ENCODE measurements around the gene BMS1. TPM values are rescaled to one million over a fixed set of nuclear protein-coding genes. Genes with fewer than 3 reads are reported as not detected.
"Not testable (repeated sequence)": the region's sequence is repeated elsewhere in the genome, so short reads cannot be mapped to it uniquely, and the experiment has no call there.

BMS1 gene
- 17.7 and 21.2 TPM in 2 replicates for total RNA-seq

DNA sequence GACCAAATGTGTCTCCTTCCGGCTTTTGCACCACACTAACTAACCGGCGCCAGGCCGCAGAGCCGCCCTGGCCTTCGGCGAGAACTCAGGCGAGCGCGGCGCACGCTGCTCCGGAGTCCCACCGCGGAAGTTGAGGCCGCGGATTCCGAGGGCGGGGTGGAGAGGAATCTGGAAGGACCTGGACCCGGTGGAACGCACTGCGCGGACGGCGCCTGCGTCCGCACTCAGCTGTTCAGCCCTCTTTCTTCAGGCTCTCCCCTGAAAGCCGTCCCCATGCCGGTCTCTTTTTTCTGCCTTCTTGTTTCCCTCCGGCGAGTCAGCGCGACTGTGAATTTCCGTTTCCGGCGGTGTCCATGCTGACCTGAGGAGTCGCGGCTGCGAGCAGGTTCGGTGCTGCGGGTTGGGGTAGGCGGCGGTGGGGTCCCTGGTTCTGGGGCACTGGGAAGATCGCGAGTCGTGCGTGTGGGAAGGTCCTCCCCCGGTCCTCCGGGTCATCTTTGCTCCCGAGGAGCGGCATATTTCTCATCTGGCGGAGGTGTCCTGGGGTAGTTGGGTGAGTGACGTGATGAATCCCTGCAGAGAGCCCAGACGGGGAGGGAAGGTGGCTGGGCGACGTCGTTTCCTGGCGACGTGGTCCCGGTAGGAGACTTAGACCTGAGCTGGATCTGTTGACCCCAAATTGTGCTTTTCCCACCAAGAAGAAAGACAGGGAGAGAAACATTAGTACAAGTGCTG is at the start of gene BMS1:
BMS1 (plus strand) TSS at position 350 of the 735 bp plus-strand sequence. CDS start 1,600 bp downstream, outside the sequence.
- DNase-seq (ENCODE audit: low read depth), result peak; percentile 95
- TF ChIP-seq, protein P1, sequence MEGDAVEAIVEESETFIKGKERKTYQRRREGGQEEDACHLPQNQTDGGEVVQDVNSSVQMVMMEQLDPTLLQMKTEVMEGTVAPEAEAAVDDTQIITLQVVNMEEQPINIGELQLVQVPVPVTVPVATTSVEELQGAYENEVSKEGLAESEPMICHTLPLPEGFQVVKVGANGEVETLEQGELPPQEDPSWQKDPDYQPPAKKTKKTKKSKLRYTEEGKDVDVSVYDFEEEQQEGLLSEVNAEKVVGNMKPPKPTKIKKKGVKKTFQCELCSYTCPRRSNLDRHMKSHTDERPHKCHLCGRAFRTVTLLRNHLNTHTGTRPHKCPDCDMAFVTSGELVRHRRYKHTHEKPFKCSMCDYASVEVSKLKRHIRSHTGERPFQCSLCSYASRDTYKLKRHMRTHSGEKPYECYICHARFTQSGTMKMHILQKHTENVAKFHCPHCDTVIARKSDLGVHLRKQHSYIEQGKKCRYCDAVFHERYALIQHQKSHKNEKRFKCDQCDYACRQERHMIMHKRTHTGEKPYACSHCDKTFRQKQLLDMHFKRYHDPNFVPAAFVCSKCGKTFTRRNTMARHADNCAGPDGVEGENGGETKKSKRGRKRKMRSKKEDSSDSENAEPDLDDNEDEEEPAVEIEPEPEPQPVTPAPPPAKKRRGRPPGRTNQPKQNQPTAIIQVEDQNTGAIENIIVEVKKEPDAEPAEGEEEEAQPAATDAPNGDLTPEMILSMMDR (IDR thresholded peaks at IDR 0.05; ENCODE audit: insufficient read depth, low read depth, low read length), result no peak
- H3K4me3 ChIP-seq (ENCODE audit: low read depth, low read length), result peak within 1 kb of the TSS; percentile 94

- H3K4me3 ChIP-seq (ENCODE audit: low read depth, low read length), result no peak overlapping the region
- peak; percentile 3 for DNase-seq (ENCODE audit: low read depth)
- TF ChIP-seq, protein P1 (IDR thresholded peaks at IDR 0.05; ENCODE audit: insufficient read depth, low read depth, low read length), result no peak
Measured at GRCh38 chr10:42734536-42734935, 48.1 kb upstream of the BMS1 start.

DNA sequence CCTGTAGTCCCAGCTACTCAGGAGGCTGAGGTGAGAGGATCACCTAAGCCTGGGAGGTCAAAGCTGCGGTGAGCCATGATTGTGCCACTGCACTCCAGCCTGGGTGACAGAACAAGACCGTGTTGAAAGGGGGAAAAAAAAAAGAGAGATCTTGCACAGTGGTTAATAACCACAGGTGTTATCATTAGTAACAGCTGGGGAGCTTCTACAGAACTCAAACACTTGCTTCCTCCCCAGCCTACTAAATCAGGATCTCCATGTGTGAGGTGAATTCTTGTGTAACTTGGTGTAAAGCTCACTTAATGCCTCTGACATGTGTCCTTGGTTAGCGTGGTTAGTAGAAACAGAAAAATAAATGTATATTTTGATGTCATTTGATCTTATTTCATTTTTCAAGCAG is 43.9 kb upstream of the BMS1 start:
- no peak for DNase-seq (ENCODE audit: low read depth)
- TF ChIP-seq, protein P1 (IDR thresholded peaks at IDR 0.05; ENCODE audit: insufficient read depth, low read depth, low read length), result no peak
- H3K4me3 ChIP-seq (ENCODE audit: low read depth, low read length), result no peak overlapping the region

GRCh38 chr10:42741536-42741935 is 41.1 kb upstream of the BMS1 start:
- DNase-seq (ENCODE audit: low read depth); H3K4me3 ChIP-seq (ENCODE audit: low read depth, low read length): not testable (repeated sequence)

DNA sequence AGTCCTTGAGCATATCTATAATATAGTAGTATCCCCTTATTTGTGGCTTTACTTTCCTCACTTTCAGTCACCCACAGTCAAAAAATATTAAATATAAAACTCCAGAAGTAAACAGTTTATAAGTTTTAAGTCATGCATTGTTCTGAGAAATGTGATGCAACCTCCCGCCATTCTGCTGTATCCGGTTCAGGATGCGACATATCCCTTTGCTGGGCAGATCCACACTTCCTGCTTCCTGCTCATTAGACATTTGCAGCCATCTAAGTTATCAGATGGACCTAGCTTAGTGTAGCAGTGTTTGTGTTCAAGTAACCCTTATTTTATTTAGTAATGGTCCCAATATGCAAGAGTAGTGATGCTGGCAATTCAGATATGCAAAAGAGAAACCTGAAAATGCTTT is 38.9 kb upstream of the BMS1 start:
- DNase-seq (ENCODE audit: low read depth), result no peak
- H3K4me3 ChIP-seq (ENCODE audit: low read depth, low read length), result no peak overlapping the region
- TF ChIP-seq, protein P1 (IDR thresholded peaks at IDR 0.05; ENCODE audit: insufficient read depth, low read depth, low read length), result no peak

DNA sequence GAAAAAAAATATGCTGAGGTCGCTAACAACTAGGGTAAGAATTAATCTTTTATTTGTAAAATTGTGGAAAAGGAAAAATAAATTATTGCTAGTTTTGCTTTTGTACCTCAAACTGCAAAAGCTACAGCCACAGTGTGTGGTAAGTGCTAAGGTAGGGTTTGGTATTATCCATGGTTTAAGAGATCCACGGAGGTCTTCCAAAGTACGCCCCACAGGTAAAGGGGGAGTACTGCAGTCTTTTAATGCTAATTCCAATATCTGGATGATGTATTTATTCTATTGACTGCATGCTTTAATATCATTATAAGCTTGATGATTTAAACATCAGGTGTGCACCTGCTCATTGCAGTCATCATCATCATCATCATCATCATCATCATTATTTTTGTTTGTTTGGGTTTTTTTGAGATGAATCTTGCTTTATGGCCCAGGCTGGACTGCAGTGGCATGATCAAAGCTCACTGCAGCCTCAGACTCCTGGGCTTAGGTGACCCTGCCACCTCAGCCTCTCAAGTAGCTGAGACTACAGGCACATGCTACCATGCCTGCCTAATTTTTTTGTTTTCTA is 38.4 kb upstream of the BMS1 start:
- no peak for DNase-seq (ENCODE audit: low read depth)
- TF ChIP-seq, protein P1 (IDR thresholded peaks at IDR 0.05; ENCODE audit: insufficient read depth, low read depth, low read length), result no peak
- H3K4me3 ChIP-seq (ENCODE audit: low read depth, low read length), result no peak overlapping the region

- TF ChIP-seq, protein P1 (IDR thresholded peaks at IDR 0.05; ENCODE audit: insufficient read depth, low read depth, low read length), result peak; percentile 94
- peak; percentile 75 for DNase-seq (ENCODE audit: low read depth)
- H3K4me3 ChIP-seq (ENCODE audit: low read depth, low read length), result peak overlapping the region; percentile 59
Measured at GRCh38 chr10:42753126-42753506, 29.5 kb upstream of the BMS1 start.

Data from fibroblast of villous mesenchyme (primary cell).